K562 (cell line): ENCODE data around the gene ANKLE2. TPM values are rescaled to one million over a fixed set of nuclear protein-coding genes. Genes with fewer than 3 reads are reported as not detected.

Experiments used
- JUN ChIP-seq, 2 experiments: sonication (generic) in 1 of 2; formaldehyde crosslinking in 1 of 2; IDR thresholded peaks; 2 replicates each; pipeline versions ENCODE4 v1.6.1 to v1.8.0; 2012 to 2022; ENCODE audit warnings: borderline replicate concordance in 2 of 2, mild to moderate bottlenecking in 2 of 2, improper control_type of control experiment in 1 of 2, low read depth in 1 of 2, low read length in 1 of 2, missing genetic modification reagents in 1 of 2
- MYC ChIP-seq, 2 experiments: fragments of 250-450 bp in 1 of 2; sonication (Bioruptor Pico) in 1 of 2; IDR thresholded peaks; 2 replicates each; pipeline versions ENCODE4 v1.5.1 to v1.6.1; 2012 to 2021; ENCODE audit warnings: low read depth in 2 of 2, borderline replicate concordance in 1 of 2, improper control_type of control experiment in 1 of 2, low read length in 1 of 2, mild to moderate bottlenecking in 1 of 2, moderate library complexity in 1 of 2
- POLR3A ChIP-seq: IDR thresholded peaks from 2 replicates; pipeline ENCODE4 v1.6.1; 2011; ENCODE audit warnings: borderline replicate concordance, mild to moderate bottlenecking, moderate library complexity; ENCODE audit not compliant: insufficient read length, insufficient read depth; ENCODE audit errors: extremely low read depth
- SIRT6 ChIP-seq: IDR thresholded peaks from one replicate; pipeline ENCODE4 v1.6.1; 2012; ENCODE audit warnings: low read depth, mild to moderate bottlenecking, control low read depth, inconsistent platforms, low read length, moderate library complexity
- SREBF2 ChIP-seq: sonication (generic); formaldehyde crosslinking; IDR thresholded peaks from 2 replicates; pipeline ENCODE4 v1.4.0; 2020; ENCODE audit warnings: mild to moderate bottlenecking, missing genetic modification reagents
- ZC3H11A ChIP-seq: IDR thresholded peaks from 2 replicates; pipeline ENCODE4 v1.6.1; 2012; ENCODE audit warnings: low read depth, low read length, improper control_type of control experiment
- ZFPM2 ChIP-seq: fragments of 250-450 bp; sonication (Bioruptor Pico); IDR thresholded peaks from 2 replicates; pipeline ENCODE4 v1.5.1; 2022; ENCODE audit warnings: mild to moderate bottlenecking
- ZNF121 ChIP-seq: sonication (generic); formaldehyde crosslinking; conservative IDR thresholded peaks from 2 replicates; pipeline ENCODE4 v1.8.0; 2022; ENCODE audit warnings: missing genetic modification reagents
- ZNF175 ChIP-seq: fragments of 200-800 bp; sonication (Bioruptor generic); IDR thresholded peaks from 2 replicates; pipeline ENCODE4 v1.6.1; 2016; ENCODE audit warnings: low read depth, mild to moderate bottlenecking, missing genetic modification characterization, missing compliant biosample characterization
- ZNF212 ChIP-seq: fragments of 450-650 bp; formaldehyde crosslinking; IDR thresholded peaks from 2 replicates; pipeline ENCODE4 v1.4.0; 2020; ENCODE audit warnings: mild to moderate bottlenecking
- ZNF274 ChIP-seq: IDR thresholded peaks from 2 replicates; pipeline ENCODE4 v1.6.1; 2011; ENCODE audit warnings: low read depth, mild to moderate bottlenecking, low read length, moderate library complexity, borderline replicate concordance
- polyA plus RNA-seq, 8 experiments: library from polyadenylated mRNA; depleted of rRNA in 4 of 8; stranded (reverse) in 5 of 8; unstranded in 3 of 8; fragments of >200 nt; fragmentation: Nextera tagmentation in 2 of 8; fragmentation: Illumina TruSeq in 1 of 8; extraction: Ambion mirVana in 2 of 8; extraction: Trizol in 1 of 8; gene quantifications; 2 replicates each; pipeline versions ENCODE4 v1.2.1 to v1.2.3, GENCODE V29; 2011 to 2014; ENCODE audit warnings: inconsistent platforms in 1 of 8, missing spikeins in 1 of 8
- total RNA-seq, 7 experiments: library from RNA; depleted of rRNA in 6 of 7; stranded (reverse); fragments of >200 nt in 6 of 7; fragmentation: Illumina TruSeq in 2 of 7; extraction: Trizol in 2 of 7; gene quantifications; 2 replicates each; pipeline versions ENCODE4 v1.2.1 to v1.2.3, GENCODE V29; 2011 to 2021; ENCODE audit warnings: low replicate concordance in 1 of 7
- TF ChIP-seq, protein P1 (sequence below): IDR thresholded peaks from 3 replicates; pipeline ENCODE4 v1.6.1; 2011; ENCODE audit warnings: borderline replicate concordance, mild to moderate bottlenecking; ENCODE audit not compliant: insufficient read length, insufficient read depth
- TF ChIP-seq, protein P2 (sequence below): fragments of 450-650 bp; IDR thresholded peaks from 2 replicates; pipeline ENCODE4 v1.6.1; 2016; ENCODE audit warnings: missing biosample characterization, missing genetic modification characterization
- TF ChIP-seq, protein P3 (sequence below): sonication (generic); formaldehyde crosslinking; IDR thresholded peaks from 2 replicates; pipeline ENCODE4 v1.8.0; 2022; ENCODE audit warnings: mild to moderate bottlenecking, missing genetic modification reagents, borderline replicate concordance
- TF ChIP-seq, protein P4 (sequence below): sonication (generic); formaldehyde crosslinking; IDR thresholded peaks from 2 replicates; pipeline ENCODE4 v1.9.0; 2022; ENCODE audit warnings: mild to moderate bottlenecking, missing genetic modification reagents
- TF ChIP-seq, protein P5 (sequence below): conservative IDR thresholded peaks from 2 replicates; pipeline ENCODE4 v1.6.1; 2011; ENCODE audit warnings: low read depth, mild to moderate bottlenecking, low read length; ENCODE audit not compliant: control insufficient read depth
- TF ChIP-seq, protein P6 (sequence below): sonication (generic); formaldehyde crosslinking; IDR thresholded peaks from 2 replicates; pipeline ENCODE4 v1.8.0; 2022; ENCODE audit warnings: missing genetic modification reagents, mild to moderate bottlenecking, borderline replicate concordance

ANKLE2 gene
- total and polyA plus RNA-seq, 9 of the 15 experiments (the other 6 are each of a cell fraction or from before 2014, with no cell fraction given) = 3.2 to 57.7 (median 45.6) TPM

DNA sequence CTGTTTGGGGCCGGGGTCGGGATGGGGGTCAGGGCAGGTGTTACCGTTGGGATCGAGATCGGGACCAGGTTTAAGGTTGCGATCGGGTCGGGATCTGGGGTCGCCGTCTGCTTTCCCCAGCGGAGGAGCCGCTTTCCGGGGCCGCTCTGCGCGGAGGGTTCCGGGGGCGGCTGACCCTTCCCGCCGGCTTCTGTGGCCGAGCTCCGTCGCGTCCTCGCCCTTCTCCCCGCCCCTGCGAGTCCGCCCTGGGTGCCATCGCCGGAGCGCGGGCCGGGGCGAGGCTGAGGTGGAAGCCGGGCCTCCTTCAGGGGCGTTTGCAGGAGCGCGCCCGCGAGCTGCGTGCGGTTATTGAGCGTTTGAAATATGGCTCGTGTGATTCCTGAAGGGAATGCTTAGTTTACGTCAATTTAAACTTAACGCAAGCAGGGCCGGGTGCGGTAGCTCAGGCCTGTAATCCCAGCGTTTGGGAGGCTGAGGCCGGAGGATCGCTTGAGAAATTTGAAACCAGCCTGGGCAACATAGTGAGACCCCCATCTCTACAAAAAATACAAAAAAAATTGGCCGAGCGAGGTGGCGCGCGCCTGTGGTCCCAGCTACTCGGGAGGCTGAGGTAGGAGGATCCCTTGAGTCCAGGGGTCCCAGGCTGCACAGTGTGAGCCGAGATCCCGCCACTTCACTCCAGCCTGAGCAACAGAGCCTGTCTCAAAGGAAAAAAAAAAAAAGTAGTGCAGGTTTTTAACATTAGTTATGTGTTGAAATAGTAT, 50.4 kb downstream of the ANKLE2 start (continued):
- TF ChIP-seq SIRT6 = no peak
- TF ChIP-seq ZFPM2 (CRISPR knock-in tag) = no peak
- no peak for TF ChIP-seq MYC (IDR thresholded peaks at IDR 0.05; ENCODE audit: low read depth, low read length)
- no peak for TF ChIP-seq MYC (CRISPR knock-in tag; IDR thresholded peaks at IDR 0.05; ENCODE audit: borderline replicate concordance, low read depth)
- TF ChIP-seq, protein P1, sequence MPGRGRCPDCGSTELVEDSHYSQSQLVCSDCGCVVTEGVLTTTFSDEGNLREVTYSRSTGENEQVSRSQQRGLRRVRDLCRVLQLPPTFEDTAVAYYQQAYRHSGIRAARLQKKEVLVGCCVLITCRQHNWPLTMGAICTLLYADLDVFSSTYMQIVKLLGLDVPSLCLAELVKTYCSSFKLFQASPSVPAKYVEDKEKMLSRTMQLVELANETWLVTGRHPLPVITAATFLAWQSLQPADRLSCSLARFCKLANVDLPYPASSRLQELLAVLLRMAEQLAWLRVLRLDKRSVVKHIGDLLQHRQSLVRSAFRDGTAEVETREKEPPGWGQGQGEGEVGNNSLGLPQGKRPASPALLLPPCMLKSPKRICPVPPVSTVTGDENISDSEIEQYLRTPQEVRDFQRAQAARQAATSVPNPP = no peak
- TF ChIP-seq, protein P2, sequence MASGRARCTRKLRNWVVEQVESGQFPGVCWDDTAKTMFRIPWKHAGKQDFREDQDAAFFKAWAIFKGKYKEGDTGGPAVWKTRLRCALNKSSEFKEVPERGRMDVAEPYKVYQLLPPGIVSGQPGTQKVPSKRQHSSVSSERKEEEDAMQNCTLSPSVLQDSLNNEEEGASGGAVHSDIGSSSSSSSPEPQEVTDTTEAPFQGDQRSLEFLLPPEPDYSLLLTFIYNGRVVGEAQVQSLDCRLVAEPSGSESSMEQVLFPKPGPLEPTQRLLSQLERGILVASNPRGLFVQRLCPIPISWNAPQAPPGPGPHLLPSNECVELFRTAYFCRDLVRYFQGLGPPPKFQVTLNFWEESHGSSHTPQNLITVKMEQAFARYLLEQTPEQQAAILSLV (tag) = no peak
- TF ChIP-seq SREBF2 (CRISPR knock-in tag) = no peak
- TF ChIP-seq POLR3A = no peak
- TF ChIP-seq ZNF175 = no peak
- TF ChIP-seq JUN (IDR thresholded peaks at IDR 0.05; ENCODE audit: borderline replicate concordance, low read depth, low read length) = no peak
- no peak for TF ChIP-seq JUN (CRISPR knock-in tag; IDR thresholded peaks at IDR 0.05; ENCODE audit: borderline replicate concordance)
- TF ChIP-seq, protein P3, sequence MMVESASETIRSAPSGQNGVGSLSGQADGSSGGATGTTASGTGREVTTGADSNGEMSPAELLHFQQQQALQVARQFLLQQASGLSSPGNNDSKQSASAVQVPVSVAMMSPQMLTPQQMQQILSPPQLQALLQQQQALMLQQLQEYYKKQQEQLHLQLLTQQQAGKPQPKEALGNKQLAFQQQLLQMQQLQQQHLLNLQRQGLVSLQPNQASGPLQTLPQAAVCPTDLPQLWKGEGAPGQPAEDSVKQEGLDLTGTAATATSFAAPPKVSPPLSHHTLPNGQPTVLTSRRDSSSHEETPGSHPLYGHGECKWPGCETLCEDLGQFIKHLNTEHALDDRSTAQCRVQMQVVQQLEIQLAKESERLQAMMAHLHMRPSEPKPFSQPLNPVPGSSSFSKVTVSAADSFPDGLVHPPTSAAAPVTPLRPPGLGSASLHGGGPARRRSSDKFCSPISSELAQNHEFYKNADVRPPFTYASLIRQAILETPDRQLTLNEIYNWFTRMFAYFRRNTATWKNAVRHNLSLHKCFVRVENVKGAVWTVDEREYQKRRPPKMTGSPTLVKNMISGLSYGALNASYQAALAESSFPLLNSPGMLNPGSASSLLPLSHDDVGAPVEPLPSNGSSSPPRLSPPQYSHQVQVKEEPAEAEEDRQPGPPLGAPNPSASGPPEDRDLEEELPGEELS (CRISPR knock-in tag) = peak; percentile 41; the same call in 1 of the 2 replicates
- TF ChIP-seq, protein P4, sequence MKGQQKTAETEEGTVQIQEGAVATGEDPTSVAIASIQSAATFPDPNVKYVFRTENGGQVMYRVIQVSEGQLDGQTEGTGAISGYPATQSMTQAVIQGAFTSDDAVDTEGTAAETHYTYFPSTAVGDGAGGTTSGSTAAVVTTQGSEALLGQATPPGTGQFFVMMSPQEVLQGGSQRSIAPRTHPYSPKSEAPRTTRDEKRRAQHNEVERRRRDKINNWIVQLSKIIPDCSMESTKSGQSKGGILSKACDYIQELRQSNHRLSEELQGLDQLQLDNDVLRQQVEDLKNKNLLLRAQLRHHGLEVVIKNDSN = no peak
- peak; percentile 98 for TF ChIP-seq ZNF121 (CRISPR knock-in tag)
- TF ChIP-seq, protein P5, sequence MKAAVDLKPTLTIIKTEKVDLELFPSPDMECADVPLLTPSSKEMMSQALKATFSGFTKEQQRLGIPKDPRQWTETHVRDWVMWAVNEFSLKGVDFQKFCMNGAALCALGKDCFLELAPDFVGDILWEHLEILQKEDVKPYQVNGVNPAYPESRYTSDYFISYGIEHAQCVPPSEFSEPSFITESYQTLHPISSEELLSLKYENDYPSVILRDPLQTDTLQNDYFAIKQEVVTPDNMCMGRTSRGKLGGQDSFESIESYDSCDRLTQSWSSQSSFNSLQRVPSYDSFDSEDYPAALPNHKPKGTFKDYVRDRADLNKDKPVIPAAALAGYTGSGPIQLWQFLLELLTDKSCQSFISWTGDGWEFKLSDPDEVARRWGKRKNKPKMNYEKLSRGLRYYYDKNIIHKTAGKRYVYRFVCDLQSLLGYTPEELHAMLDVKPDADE = 0 out of 2 replicates have a peak, but pooled peaks have one; percentile 8
- TF ChIP-seq ZNF274 = no peak
- no peak for TF ChIP-seq ZNF212 (CRISPR knock-in tag)
- TF ChIP-seq ZC3H11A = no peak
- TF ChIP-seq, protein P6, sequence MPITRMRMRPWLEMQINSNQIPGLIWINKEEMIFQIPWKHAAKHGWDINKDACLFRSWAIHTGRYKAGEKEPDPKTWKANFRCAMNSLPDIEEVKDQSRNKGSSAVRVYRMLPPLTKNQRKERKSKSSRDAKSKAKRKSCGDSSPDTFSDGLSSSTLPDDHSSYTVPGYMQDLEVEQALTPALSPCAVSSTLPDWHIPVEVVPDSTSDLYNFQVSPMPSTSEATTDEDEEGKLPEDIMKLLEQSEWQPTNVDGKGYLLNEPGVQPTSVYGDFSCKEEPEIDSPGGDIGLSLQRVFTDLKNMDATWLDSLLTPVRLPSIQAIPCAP = no peak
